Pons (tissue), 1 donor: ENCODE measurements around the gene EIF1B.

Experiments
- DNase-seq: peaks from one replicate; pipeline ENCODE4 v3.0.0-alpha.2; 2016; ENCODE audit warnings: low spot score

EIF1B gene

GRCh38 chr3:40340541-40341170 lies 31.1 kb downstream of the EIF1B start:
- DNase-seq, result no peak

GRCh38 chr3:40341671-40342070 lies 32.2 kb downstream of the EIF1B start:
- DNase-seq, result no peak

GRCh38 chr3:40350529-40350928 lies 41.0 kb downstream of the EIF1B start:
- DNase-seq, result no peak

GRCh38 chr3:40355410-40355809 lies 45.9 kb downstream of the EIF1B start:
- no peak for DNase-seq

- no peak for DNase-seq
Measured at GRCh38 chr3:40358454-40358853, 48.9 kb downstream of the EIF1B start.
